Thyroid gland (tissue), 4 donors: Measurements from ENCODE around the gene MYDGF.

ENCODE experiments used
- CTCF ChIP-seq, 6 experiments: fragments of 200-600 bp in 3 of 6; fragments of 450-650 bp in 3 of 6; sonication (generic) in 3 of 6; IDR thresholded peaks; one replicate each; pipeline ENCODE4 v1.5.1; 2016 to 2019; ENCODE audit warnings: antibody characterized with exemption in 6 of 6, mild to moderate bottlenecking in 2 of 6, inconsistent platforms in 1 of 6, moderate library complexity in 1 of 6
- POLR2A ChIP-seq, 2 donors: fragments of 450-650 bp; IDR thresholded peaks; one replicate each; pipeline ENCODE4 v1.6.1; 2017; ENCODE audit warnings: antibody characterized with exemption in 2 of 2, mild to moderate bottlenecking in 2 of 2, moderate library complexity in 1 of 2

- TF ChIP-seq CTCF (IDR thresholded peaks at IDR 0.05), result no peak
- TF ChIP-seq POLR2A (IDR thresholded peaks at IDR 0.05), result no peak
Measured at GRCh38 chr19:4673726-4674125, 3.6 kb upstream of the MYDGF start.
